ENCODE results near the gene MXD3.

MXD3 gene

DNA sequence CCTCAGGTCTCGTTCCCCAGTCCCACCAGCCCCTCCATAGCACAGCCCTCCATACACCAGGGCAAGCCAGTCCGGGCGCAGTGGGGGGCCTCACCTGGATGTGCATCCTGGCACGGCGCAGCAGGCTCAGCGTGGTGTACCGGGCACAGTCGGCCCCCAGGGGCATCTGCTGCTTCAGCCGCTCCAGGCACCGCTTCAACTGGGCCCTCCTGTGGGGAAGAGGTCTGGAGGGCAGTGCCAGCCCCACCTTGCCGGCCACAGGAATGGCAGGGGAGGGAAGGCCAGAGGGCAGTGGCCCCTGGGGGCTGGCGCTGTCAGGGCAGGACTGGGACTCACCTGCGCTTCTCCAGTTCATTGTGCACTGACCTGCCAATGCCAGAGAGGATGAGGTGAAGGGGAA is 1.4 kb downstream of the MXD3 start:
- TF ChIP-seq POLR2AphosphoS5 (IDR thresholded peaks at IDR 0.05; ENCODE audit: low read depth, low read length) (no peak), FOXP2 (optimal IDR thresholded peaks at IDR 0.05; ENCODE audit: borderline replicate concordance, extremely low read depth, extremely low read length, insufficient read depth) (no peak), SIN3A (IDR thresholded peaks at IDR 0.05; ENCODE audit: borderline replicate concordance, insufficient read depth, low read length) (no peak), TAF1 (IDR thresholded peaks at IDR 0.05; ENCODE audit: borderline replicate concordance, insufficient read depth, low read length) (no peak), REST (IDR thresholded peaks at IDR 0.05; ENCODE audit: insufficient read depth in 1 of 2, low read depth in 2 of 2, low read length in 2 of 2) (no peak)

GRCh38 chr5:177309351-177310191 is 2.1 kb downstream of the MXD3 start:
- TF ChIP-seq FOXP2 (optimal IDR thresholded peaks at IDR 0.05; ENCODE audit: borderline replicate concordance, extremely low read depth, extremely low read length, insufficient read depth) (peak; percentile 70), TAF1 (IDR thresholded peaks at IDR 0.05; ENCODE audit: borderline replicate concordance, insufficient read depth, low read length) (no peak)

DNA sequence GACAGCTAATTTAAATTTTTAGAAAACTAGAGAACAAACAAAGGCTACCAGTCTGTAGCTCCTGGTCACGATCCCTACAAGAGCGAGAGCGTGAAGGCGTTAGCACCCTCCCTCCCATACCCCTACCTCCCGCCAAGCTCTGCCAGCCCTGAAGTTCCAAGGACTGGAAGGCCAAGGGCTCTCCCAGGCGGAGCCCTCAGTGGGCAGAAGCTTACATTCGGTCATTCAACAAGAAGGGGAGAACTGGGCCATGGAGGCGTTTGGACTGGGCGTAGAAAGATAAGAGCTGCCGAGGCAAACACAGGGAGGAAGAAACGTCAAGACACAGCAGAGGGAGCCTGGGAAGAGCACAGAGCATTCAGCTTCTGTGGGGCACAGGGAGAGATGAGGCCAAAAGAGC is 3.0 kb downstream of the MXD3 start:
- no peak for TF ChIP-seq SIN3A (IDR thresholded peaks at IDR 0.05; ENCODE audit: borderline replicate concordance, insufficient read depth, low read length)
- no peak for TF ChIP-seq TAF1 (IDR thresholded peaks at IDR 0.05; ENCODE audit: borderline replicate concordance, insufficient read depth, low read length)
- no peak for TF ChIP-seq REST (IDR thresholded peaks at IDR 0.05; ENCODE audit: insufficient read depth in 1 of 2, low read depth in 2 of 2, low read length in 2 of 2)
- TF ChIP-seq POLR2AphosphoS5 (IDR thresholded peaks at IDR 0.05; ENCODE audit: low read depth, low read length) = no peak
- no peak for TF ChIP-seq FOXP2 (optimal IDR thresholded peaks at IDR 0.05; ENCODE audit: borderline replicate concordance, extremely low read depth, extremely low read length, insufficient read depth)

- TF ChIP-seq TAF1 (IDR thresholded peaks at IDR 0.05; ENCODE audit: borderline replicate concordance, insufficient read depth, low read length) (no peak), POLR2AphosphoS5 (IDR thresholded peaks at IDR 0.05; ENCODE audit: low read depth, low read length) (no peak; the same call in 1 of the 2 replicates), FOXP2 (optimal IDR thresholded peaks at IDR 0.05; ENCODE audit: borderline replicate concordance, extremely low read depth, extremely low read length, insufficient read depth) (no peak), SIN3A (IDR thresholded peaks at IDR 0.05; ENCODE audit: borderline replicate concordance, insufficient read depth, low read length) (no peak), REST (IDR thresholded peaks at IDR 0.05; ENCODE audit: insufficient read depth in 1 of 2, low read depth in 2 of 2, low read length in 2 of 2) (no peak)
Observed at GRCh38 chr5:177307544-177308363, 3.9 kb downstream of the MXD3 start.

DNA sequence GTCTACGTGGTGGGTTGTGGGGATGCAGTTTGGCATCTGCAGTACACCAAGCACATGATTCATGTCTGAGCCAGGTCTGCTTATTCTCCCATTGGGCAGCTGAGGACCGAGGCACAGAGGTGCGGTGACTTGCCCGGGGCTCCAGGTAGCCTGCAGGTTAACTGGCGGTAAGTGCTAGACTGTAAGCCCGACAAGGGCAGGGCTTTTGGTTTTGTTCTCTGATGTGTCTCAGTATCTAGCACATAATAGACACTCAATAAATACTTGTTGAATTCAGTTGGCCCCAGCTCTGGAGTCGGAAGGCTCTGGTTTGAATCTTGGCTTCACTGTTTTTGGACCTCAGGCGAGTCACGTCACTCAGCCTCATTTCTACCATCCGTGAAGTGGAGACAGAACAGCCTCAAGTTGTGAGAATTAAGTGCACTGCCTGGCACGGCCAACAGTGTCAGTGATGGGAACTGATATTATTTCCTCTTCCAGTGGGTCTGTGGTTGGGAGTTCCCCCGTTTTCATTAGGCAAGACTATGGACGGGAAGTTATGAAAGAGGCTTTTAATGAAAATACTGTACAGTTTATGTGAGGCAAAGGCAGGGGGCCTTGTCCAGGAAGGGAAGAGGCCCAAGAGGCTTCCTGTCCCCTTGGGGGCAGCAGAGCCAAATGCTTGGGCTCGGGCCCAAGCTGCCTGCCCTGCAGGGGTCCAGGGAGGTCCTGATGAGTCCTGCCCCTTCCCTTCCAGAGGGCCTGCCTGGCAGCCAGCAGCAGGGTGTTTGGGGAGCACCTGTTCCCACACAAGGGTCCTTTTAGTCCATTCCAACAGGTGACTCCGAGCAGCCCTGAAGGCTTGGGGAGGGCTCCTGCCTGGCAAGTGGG is 4.8 kb downstream of the MXD3 start:
- no peak for TF ChIP-seq REST (IDR thresholded peaks at IDR 0.05; ENCODE audit: insufficient read depth in 1 of 2, low read depth in 2 of 2, low read length in 2 of 2)
- TF ChIP-seq FOXP2 (optimal IDR thresholded peaks at IDR 0.05; ENCODE audit: borderline replicate concordance, extremely low read depth, extremely low read length, insufficient read depth) = no peak
- TF ChIP-seq POLR2AphosphoS5 (IDR thresholded peaks at IDR 0.05; ENCODE audit: low read depth, low read length) = 0 out of 2 replicates have a peak, but pooled peaks have one; percentile 46
- no peak for TF ChIP-seq SIN3A (IDR thresholded peaks at IDR 0.05; ENCODE audit: borderline replicate concordance, insufficient read depth, low read length)
- TF ChIP-seq TAF1 (IDR thresholded peaks at IDR 0.05; ENCODE audit: borderline replicate concordance, insufficient read depth, low read length) = no peak

Measured in PFSK-1 (cell line).